ENCODE measurements around the gene TMEM115.
"Not testable (repeated sequence)": the region's sequence is repeated elsewhere in the genome, so short reads cannot be mapped to it uniquely, and the experiment has no call there.

TMEM115 gene

GRCh38 chr3:50312041-50312440, 47.3 kb downstream of the TMEM115 start:
- DNase-seq = not testable (repeated sequence)
